Psoas muscle (tissue), 8 donors: ENCODE measurements around the gene NKIRAS2. TPM values are rescaled to one million over a fixed set of nuclear protein-coding genes. Genes with fewer than 3 reads are reported as not detected.
A peak's percentile ranks its signal among the peaks of the same experiment; 100 is the strongest.
"Not testable (repeated sequence)": the region's sequence is repeated elsewhere in the genome, so short reads cannot be mapped to it uniquely, and the experiment has no call there.

Source experiments
- ATAC-seq, 4 donors: fragments of 200-7000 bp; cut with Tn5 transposase; one replicate each; pipeline ENCODE4 v1.9.1; 2020; ENCODE audit warnings: moderate library complexity in 3 of 4, mild to moderate bottlenecking in 2 of 4
- DNase-seq, 2 donors: peaks; one replicate each; pipeline ENCODE4 v3.0.0-alpha.2; 2020
- H3K27ac ChIP-seq: fragments of 200-600 bp; one replicate; pipeline ENCODE4 v1.8.0; 2022
- H3K27me3 ChIP-seq, 3 donors: fragments of 200-600 bp in 1 of 3; one replicate each; pipeline versions ENCODE4 v1.6.1 to v1.8.0; 2013 to 2022; ENCODE audit warnings: low read length in 2 of 3, mild to moderate bottlenecking in 2 of 3, moderate library complexity in 1 of 3; ENCODE audit not compliant: insufficient read depth in 3 of 3
- H3K36me3 ChIP-seq, 2 donors: fragments of 200-600 bp in 1 of 2; one replicate each; pipeline versions ENCODE4 v1.6.1 to v1.8.0; 2013 to 2022; ENCODE audit warnings: low read depth in 1 of 2, mild to moderate bottlenecking in 1 of 2, moderate library complexity in 1 of 2; ENCODE audit not compliant: insufficient read depth in 1 of 2
- H3K4me1 ChIP-seq: fragments of 200-600 bp; one replicate; pipeline ENCODE4 v1.8.0; 2022
- H3K4me3 ChIP-seq: fragments of 200-600 bp; one replicate; pipeline ENCODE4 v1.8.0; 2022; ENCODE audit warnings: mild to moderate bottlenecking
- H3K9me3 ChIP-seq: fragments of 200-600 bp; one replicate; pipeline ENCODE4 v1.8.0; 2022
- WGBS, 3 donors: extraction: QIAGEN DNeasy Blood & Tissue Kit; methylation state at CpG; one replicate each; pipeline versions ENCODE4 v1.1.6 to v1.1.7; 2013; 5-methylcytosine and 5-hydroxymethylcytosine counted together
- intact Hi-C, 2 donors: fragments of 100-400 bp; cut with DNase I; formaldehyde crosslinking; loops; one replicate each; pipeline versions ENCODE4 v1.11.0 to v1.14.2; 2022
- polyA plus RNA-seq, 3 donors: library from polyadenylated mRNA; stranded (reverse); fragments of 200-250 nt; gene quantifications; one replicate each; pipeline ENCODE4 v1.2.3, GENCODE V29; 2013
- total RNA-seq, 4 donors: library from RNA; stranded (reverse); fragmentation: NEBNext Ultra II Directional in 2 of 4; extraction: Animal tissue kit (Norgen Biotek cat#: 25700) in 2 of 4; gene quantifications; one replicate each; pipeline versions ENCODE4 v1.2.1 to v1.2.4, GENCODE V29; 2021 to 2023
- TF ChIP-seq, protein P1 (sequence below): fragments of 200-600 bp; IDR thresholded peaks from one replicate; pipeline ENCODE4 v1.8.0; 2022; ENCODE audit warnings: antibody characterized with exemption
- donor health status: healthy with polysubstance abuse.
- donor health status: DM: no; HTN: no; CAD: no; lungs with moderate emphysema.
- donor health status: Bipolar disorder and iron deficiency.
- donor health status: healthy.
- donor health status: DM: yes; HTN: yes; CAD: no.
- donor health status: DM: no; HTN: no; CAD: no.
- donor health status: DM: no; HTN: no; CAD: no.
- donor health status: DM: yes; HTN: yes; CAD: no.

The NKIRAS2 gene
- total and polyA plus RNA-seq, 7 donors: 35.0 to 81.1 (median 41.5) TPM

DNA sequence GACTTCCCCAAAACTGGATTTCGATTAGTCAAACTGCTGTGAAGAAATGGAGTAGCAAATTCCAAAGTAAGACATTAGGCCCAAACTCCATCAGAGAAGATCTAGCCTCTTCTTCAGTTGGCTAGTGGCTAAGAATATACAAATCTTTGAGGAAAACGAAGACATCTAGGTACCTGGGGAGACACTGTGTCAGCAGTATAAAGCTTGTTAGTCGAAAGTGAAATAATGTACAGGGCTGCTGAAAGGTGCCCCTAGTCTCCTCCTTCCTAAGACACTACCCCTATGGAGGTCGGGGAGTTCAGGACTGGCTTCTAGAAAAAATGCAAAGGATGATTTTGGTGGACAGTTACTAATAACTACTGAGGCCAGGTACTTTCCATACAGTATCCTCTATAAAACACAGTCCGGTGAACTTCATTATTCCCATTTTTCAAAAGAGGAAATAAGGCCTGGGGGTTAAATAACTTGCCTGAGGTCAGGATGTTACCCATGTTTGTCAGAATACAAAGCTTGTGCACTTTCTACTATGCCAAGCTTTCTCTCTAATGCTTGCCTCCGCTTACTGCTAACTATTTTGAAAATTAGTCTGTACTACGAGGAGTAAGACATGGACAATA lies 17.6 kb upstream of the NKIRAS2 start:
- ATAC-seq (no peak), DNase-seq (no peak)
- Histone ChIP-seq H3K27me3 (no peaks in the 10 kb centered on the region), H3K9me3 (no peaks in the 10 kb centered on the region), H3K27ac (no peak overlapping the region), H3K4me1 (peaks cover 55% of the 10 kb centered on the region), H3K4me3 (no peak overlapping the region), H3K36me3 (peaks cover 2 to 59% of the 10 kb centered on the region in 2 donors)
- intact Hi-C loops: no loop called here
- TF ChIP-seq, protein P1, sequence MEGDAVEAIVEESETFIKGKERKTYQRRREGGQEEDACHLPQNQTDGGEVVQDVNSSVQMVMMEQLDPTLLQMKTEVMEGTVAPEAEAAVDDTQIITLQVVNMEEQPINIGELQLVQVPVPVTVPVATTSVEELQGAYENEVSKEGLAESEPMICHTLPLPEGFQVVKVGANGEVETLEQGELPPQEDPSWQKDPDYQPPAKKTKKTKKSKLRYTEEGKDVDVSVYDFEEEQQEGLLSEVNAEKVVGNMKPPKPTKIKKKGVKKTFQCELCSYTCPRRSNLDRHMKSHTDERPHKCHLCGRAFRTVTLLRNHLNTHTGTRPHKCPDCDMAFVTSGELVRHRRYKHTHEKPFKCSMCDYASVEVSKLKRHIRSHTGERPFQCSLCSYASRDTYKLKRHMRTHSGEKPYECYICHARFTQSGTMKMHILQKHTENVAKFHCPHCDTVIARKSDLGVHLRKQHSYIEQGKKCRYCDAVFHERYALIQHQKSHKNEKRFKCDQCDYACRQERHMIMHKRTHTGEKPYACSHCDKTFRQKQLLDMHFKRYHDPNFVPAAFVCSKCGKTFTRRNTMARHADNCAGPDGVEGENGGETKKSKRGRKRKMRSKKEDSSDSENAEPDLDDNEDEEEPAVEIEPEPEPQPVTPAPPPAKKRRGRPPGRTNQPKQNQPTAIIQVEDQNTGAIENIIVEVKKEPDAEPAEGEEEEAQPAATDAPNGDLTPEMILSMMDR: no peak
- whole genome bisulfite sequencing, 3 donors: 87 to 89% (median 88%) methylated on average over 7 of the region's 7 CpGs

DNA sequence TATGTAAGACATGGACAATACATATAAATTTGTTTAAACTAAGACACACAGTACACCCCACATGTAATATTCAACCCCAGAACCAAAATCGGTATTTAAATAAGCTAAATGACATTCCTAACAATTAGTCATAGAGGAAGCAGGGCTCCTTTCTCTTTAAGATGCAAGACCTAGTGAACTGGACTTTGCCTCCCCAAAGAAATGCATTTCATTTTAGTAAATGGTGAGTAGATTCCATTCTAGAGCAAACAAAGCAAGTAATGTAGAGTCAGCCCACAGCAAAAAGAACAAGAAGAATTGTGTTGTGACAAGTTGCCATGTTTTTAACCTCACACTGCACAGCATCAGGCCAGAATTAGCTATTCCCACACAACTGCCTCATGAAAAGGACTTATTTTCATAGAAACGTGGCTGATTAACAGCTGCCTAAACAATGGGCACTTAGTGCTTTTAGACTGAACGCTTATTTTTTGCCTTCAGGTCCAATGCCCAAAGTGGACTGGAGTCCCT lies 17.0 kb upstream of the NKIRAS2 start:
- Histone ChIP-seq H3K27ac (no peak overlapping the region), H3K27me3 (no peaks in the 10 kb centered on the region), H3K4me3 (no peak overlapping the region), H3K9me3 (no peaks in the 10 kb centered on the region), H3K36me3 (peaks cover 2 to 54% of the 10 kb centered on the region in 2 donors), H3K4me1 (peaks cover 60% of the 10 kb centered on the region)
- ATAC-seq (no peak), DNase-seq (no peak)
- intact Hi-C loops: no loop called here
- 56 to 71% (median 60%) methylated on average over 3 of the region's 3 CpGs for WGBS, 3 donors
- TF ChIP-seq, protein P1: no peak

DNA sequence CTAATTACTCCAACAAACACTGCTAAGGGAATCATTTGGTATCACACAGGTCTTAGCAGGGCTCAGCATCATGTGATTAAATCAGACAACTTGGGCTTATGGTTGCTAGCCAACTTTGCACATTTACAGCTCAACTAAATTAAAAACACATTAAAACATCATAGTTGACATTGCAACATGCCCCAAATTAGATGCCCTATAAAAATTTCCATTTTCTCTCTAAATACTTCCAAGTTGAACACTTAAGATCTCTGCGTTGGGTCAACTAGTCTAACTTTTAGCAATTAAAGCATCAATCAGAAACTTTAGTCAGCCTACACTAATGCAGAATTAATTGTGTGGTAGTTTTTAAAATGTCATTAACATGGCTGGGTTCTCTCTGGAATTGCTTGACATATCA lies 14.7 kb upstream of the NKIRAS2 start:
- Histone ChIP-seq H3K27me3 (no peaks in the 10 kb centered on the region), H3K4me3 (no peak overlapping the region), H3K36me3 (peaks cover 2 to 42% of the 10 kb centered on the region in 2 donors), H3K27ac (no peak overlapping the region), H3K9me3 (no peaks in the 10 kb centered on the region), H3K4me1 (peaks cover 74% of the 10 kb centered on the region)
- TF ChIP-seq, protein P1: no peak
- intact Hi-C loops: no loop called here
- ATAC-seq: no peak
- WGBS, 3 donors: 72 to 87% (median 80%) methylated on average over 1 of the region's 1 CpG
- DNase-seq: no peak

DNA sequence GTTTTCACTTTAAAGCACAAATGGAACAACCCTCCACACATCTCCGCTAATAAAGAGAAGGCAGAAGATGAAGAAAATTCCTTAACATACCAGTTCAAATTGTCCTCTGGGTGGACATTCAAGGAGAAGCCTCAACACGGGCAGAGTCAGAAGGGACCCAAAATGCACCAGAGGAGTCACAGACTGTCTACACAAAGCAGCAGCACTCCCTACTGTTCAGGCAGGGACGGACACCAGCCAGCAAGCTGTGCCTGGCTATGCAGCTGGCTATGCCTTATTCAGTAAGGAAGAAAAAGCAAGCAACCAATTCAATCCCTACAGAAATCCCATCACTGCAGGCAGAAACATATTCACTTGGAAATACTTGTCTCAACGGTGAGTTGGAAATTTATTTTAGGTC lies 10.7 kb upstream of the NKIRAS2 start:
- Histone ChIP-seq H3K27ac (peak overlapping the region; percentile 23), H3K4me3 (no peak overlapping the region), H3K36me3 (peaks cover 0 to 12% of the 10 kb centered on the region in 2 donors), H3K9me3 (no peaks in the 10 kb centered on the region), H3K27me3 (no peaks in the 10 kb centered on the region), H3K4me1 (peaks cover 79% of the 10 kb centered on the region)
- TF ChIP-seq, protein P1: peak; percentile 13
- intact Hi-C loops: no loop called here
- ATAC-seq (peak; percentile 28 to 68 (median 48)), DNase-seq (no peak)
- WGBS, 3 donors: 48 to 66% (median 56%) methylated on average over 4 of the region's 4 CpGs

DNA sequence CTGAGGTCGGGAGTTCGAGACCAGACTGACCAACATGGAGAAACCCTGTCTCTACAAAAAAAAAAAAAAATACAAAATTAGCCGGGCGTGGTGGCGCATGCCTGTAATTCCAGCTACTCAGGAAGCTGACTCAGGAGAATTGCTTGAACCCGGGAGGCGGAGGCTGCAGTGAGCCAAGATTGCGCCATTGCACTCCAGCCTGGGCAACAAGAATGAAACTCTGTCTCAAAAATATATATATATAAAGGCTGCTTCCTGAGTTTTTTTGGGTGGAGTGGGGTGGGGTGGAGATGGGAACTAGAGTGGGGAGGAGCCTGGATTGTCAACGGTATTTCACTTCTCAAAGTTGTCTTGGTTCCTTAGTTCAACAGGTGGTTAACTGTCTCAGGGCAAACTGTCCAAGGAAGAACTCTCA lies 9.6 kb upstream of the NKIRAS2 start:
- not testable (repeated sequence) for DNase-seq, H3K27ac ChIP-seq, H3K27me3 ChIP-seq, H3K4me3 ChIP-seq, H3K9me3 ChIP-seq
- Histone ChIP-seq H3K36me3 (peaks cover 0 to 12% of the 10 kb centered on the region in 2 donors), H3K4me1 (peaks cover 70% of the 10 kb centered on the region)
- ATAC-seq: peak in 1 of 4 donors; percentile 10
- intact Hi-C loops: loop anchor here in 1 of 2 donors (5.0 kb wide), 1 partner anchor 33 kb away; no protein-coding TSS in a partner anchor
- WGBS, 3 donors: 53 to 56% (median 56%) methylated on average over 7 to 9 of the region's 9 CpGs
